PC-9 (cell line): ENCODE measurements around the gene TPI1. TPM values are rescaled to one million over a fixed set of nuclear protein-coding genes. Genes with fewer than 3 reads are reported as not detected.

Experiments used
- BruUV-seq: library from RNA; stranded (reverse); fragments of 400-500 nt; replicated peaks from 2 replicates; lab custom pipeline; 2021; lab: Mats Ljungman, UMichigan
- CTCF ChIA-PET: fragments of 300-600 bp; sonication (Branson Sonifier 250); formaldehyde crosslinking; loops from one replicate; lab custom pipeline; 2022; ENCODE audit warnings: antibody characterized with exemption; lab: Charles Lee
- POLR2A ChIA-PET: fragments of 300-600 bp; sonication (Branson Sonifier 250); formaldehyde crosslinking; loops from one replicate; lab custom pipeline; 2022; ENCODE audit warnings: antibody characterized with exemption; ENCODE audit not compliant: unreplicated experiment; lab: Charles Lee
- DNase-seq, 2 experiments: peaks; one replicate each; pipeline versions ENCODE4 v3.0.0 to v3.0.0-alpha.2; 2015 to 2022; ENCODE audit warnings: mixed read lengths in 1 of 2
- H2AFZ ChIP-seq: fragments of 200-600 bp; sonication (generic); 2 replicates; pipeline ENCODE4 v1.8.1; 2017; ENCODE audit warnings: antibody characterized with exemption
- H3F3A ChIP-seq: fragments of 200-600 bp; sonication (generic); 2 replicates; pipeline ENCODE4 v1.8.1; 2017; ENCODE audit warnings: antibody characterized with exemption, mild to moderate bottlenecking, low read depth; ENCODE audit not compliant: insufficient read depth
- H3K27ac ChIP-seq: fragments of 200-600 bp; sonication (generic); 2 replicates; pipeline ENCODE4 v1.6.1; 2016; ENCODE audit warnings: mixed run types
- H3K27me3 ChIP-seq: fragments of 200-600 bp; sonication (generic); 2 replicates; pipeline ENCODE4 v1.6.1; 2016; ENCODE audit warnings: low read depth, mixed run types; ENCODE audit not compliant: insufficient read depth
- H3K36me3 ChIP-seq: fragments of 200-600 bp; sonication (generic); 2 replicates; pipeline ENCODE4 v1.6.1; 2016; ENCODE audit warnings: low read depth, mixed run types
- H3K4me1 ChIP-seq: fragments of 200-600 bp; sonication (generic); replicated peaks from 2 replicates; pipeline ENCODE4 v1.6.1; 2016; ENCODE audit warnings: mixed run types; ENCODE audit not compliant: insufficient read depth
- H3K4me2 ChIP-seq: fragments of 200-600 bp; sonication (generic); 2 replicates; pipeline ENCODE4 v1.6.1; 2017; ENCODE audit warnings: mixed run types
- H3K4me3 ChIP-seq: fragments of 200-600 bp; sonication (generic); 2 replicates; pipeline ENCODE4 v1.6.1; 2016; ENCODE audit warnings: mixed run types
- H3K79me2 ChIP-seq: fragments of 200-600 bp; sonication (generic); 2 replicates; pipeline ENCODE4 v1.6.1; 2017; ENCODE audit warnings: low read depth, mixed run types
- H3K9me2 ChIP-seq: fragments of 200-600 bp; sonication (generic); 2 replicates; pipeline ENCODE4 v1.8.1; 2017; ENCODE audit warnings: mild to moderate bottlenecking; ENCODE audit not compliant: insufficient read depth
- H3K9me3 ChIP-seq: fragments of 200-600 bp; sonication (generic); 2 replicates; pipeline ENCODE4 v1.8.1; 2016; ENCODE audit warnings: low read depth; ENCODE audit not compliant: insufficient read depth
- H4K20me1 ChIP-seq: fragments of 200-600 bp; sonication (generic); 2 replicates; pipeline ENCODE4 v1.8.1; 2017; ENCODE audit not compliant: insufficient read depth
- EZH2 ChIP-seq: fragments of 200-600 bp; sonication (generic); IDR thresholded peaks from 2 replicates; pipeline ENCODE4 v1.8.0; 2017; ENCODE audit warnings: antibody characterized with exemption, low read depth
- intact Hi-C: fragments of 100-400 bp; cut with micrococcal nuclease; formaldehyde crosslinking; loops from one replicate; pipeline ENCODE4 v1.10.0; 2022; ENCODE audit not compliant: unreplicated experiment
- total RNA-seq: library from RNA; stranded (reverse); gene quantifications from 2 replicates; pipeline ENCODE4 v1.2.3, GENCODE V29; 2021
- TF ChIP-seq, protein P1 (sequence below): fragments of 200-600 bp; sonication (generic); conservative IDR thresholded peaks from 2 replicates; pipeline ENCODE4 v1.6.1; 2017; ENCODE audit warnings: mixed run types, antibody characterized with exemption, mild to moderate bottlenecking, moderate library complexity

Gene TPI1
- total RNA-seq, 1 experiment from 2014 or later, result 1,199 TPM

DNA sequence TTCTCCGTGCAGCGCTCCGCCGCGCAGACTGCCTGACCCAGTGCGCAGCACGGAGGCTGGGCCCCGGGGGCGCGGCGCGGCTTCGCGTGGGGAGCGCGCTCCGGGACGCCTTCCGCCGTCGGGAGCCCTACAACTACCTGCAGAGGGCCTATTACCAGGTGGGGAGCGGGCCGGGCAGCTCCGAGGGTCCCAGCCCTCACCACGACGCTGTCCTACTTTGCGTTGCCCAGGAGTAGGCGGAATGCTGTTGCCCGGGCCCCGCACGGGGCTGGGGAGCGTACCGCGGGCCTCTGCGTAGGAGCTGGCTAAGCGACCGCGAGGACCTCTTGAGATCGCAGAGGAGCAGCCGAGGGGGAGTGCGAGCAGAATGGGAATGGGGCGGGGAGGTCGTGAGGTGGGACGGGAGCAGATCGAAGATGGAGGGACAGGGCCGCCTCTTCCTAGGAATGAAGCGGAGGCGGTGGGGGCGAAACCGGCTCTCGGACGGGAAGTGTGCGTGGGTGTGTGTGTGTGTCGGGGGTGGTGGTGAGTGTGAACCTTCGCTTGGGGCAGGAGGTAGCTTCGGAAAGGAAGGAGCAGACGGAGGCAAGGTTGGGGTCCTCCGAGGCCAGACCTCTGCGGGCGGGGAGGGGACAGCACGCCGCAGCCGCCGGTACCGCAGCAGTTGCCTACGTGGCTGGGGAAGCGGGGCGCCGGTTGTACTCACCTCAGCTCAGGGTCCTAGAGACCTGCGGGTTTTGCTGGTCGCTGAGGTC, 38.4 kb upstream of the TPI1 start:
- peak overlapping the region; percentile 61 for H3K4me2 ChIP-seq
- intact Hi-C loops, result loop anchor here (5.0 kb wide), 2 partner anchors 142 to 262 kb away; partner anchors contain the start of genes NOP2 and ZNF384
- no peaks in the 10 kb centered on the region for H3K36me3 ChIP-seq
- TF ChIP-seq, protein P1, sequence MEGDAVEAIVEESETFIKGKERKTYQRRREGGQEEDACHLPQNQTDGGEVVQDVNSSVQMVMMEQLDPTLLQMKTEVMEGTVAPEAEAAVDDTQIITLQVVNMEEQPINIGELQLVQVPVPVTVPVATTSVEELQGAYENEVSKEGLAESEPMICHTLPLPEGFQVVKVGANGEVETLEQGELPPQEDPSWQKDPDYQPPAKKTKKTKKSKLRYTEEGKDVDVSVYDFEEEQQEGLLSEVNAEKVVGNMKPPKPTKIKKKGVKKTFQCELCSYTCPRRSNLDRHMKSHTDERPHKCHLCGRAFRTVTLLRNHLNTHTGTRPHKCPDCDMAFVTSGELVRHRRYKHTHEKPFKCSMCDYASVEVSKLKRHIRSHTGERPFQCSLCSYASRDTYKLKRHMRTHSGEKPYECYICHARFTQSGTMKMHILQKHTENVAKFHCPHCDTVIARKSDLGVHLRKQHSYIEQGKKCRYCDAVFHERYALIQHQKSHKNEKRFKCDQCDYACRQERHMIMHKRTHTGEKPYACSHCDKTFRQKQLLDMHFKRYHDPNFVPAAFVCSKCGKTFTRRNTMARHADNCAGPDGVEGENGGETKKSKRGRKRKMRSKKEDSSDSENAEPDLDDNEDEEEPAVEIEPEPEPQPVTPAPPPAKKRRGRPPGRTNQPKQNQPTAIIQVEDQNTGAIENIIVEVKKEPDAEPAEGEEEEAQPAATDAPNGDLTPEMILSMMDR, result no peak
- peak; percentile 99 for TF ChIP-seq EZH2
- no peaks in the 10 kb centered on the region for H3K4me1 ChIP-seq
- no peak overlapping the region; the same call in 1 of the 2 replicates for H2AFZ ChIP-seq
- CTCF ChIA-PET, result interaction anchor here (1.3 kb wide), 1 partner anchor 75 kb away, joined by 5 read pairs; no protein-coding TSS in a partner anchor
- peaks cover 88% of the 10 kb centered on the region for H3K27me3 ChIP-seq
- POLR2A ChIA-PET, result interaction anchor here (0.7 kb wide), 1 partner anchor 44 kb away, joined by 4 read pairs; no protein-coding TSS in a partner anchor
- no peaks in the 10 kb centered on the region for H3K9me3 ChIP-seq
- H3K27ac ChIP-seq, result no peak overlapping the region
- no peaks in the 10 kb centered on the region for H3K79me2 ChIP-seq
- H3F3A ChIP-seq, result no peaks in the 10 kb centered on the region; the same call in 1 of the 2 replicates
- H3K9me2 ChIP-seq, result no peaks in the 10 kb centered on the region
- BruUV-seq, result no TSS peak
- H3K4me3 ChIP-seq, result peak overlapping the region; percentile 13; the same call in 1 of the 2 replicates
- H4K20me1 ChIP-seq, result no peaks in the 10 kb centered on the region
- DNase-seq, result no peak

GRCh38 chr12:6829536-6830220, 37.7 kb upstream of the TPI1 start:
- TF ChIP-seq EZH2, result no peak; the same call in 1 of the 2 replicates
- no peaks in the 10 kb centered on the region for H3K4me1 ChIP-seq
- peak overlapping the region; percentile 61; the same call in 1 of the 2 replicates for H3K4me2 ChIP-seq
- H3K27ac ChIP-seq, result no peak overlapping the region
- POLR2A ChIA-PET, result interaction anchor here (0.7 kb wide), 1 partner anchor 44 kb away, joined by 4 read pairs; no protein-coding TSS in a partner anchor
- H3K36me3 ChIP-seq, result no peaks in the 10 kb centered on the region
- no peaks in the 10 kb centered on the region for H4K20me1 ChIP-seq
- H3F3A ChIP-seq, result no peaks in the 10 kb centered on the region; the same call in 1 of the 2 replicates
- no peak for DNase-seq
- peaks cover 80% of the 10 kb centered on the region for H3K27me3 ChIP-seq
- no peaks in the 10 kb centered on the region for H3K9me3 ChIP-seq
- no TSS peak for BruUV-seq
- H3K9me2 ChIP-seq, result no peaks in the 10 kb centered on the region
- no peaks in the 10 kb centered on the region for H3K79me2 ChIP-seq
- no peak overlapping the region for H3K4me3 ChIP-seq
- intact Hi-C loops, result loop anchor here (5.0 kb wide), 2 partner anchors 142 to 262 kb away; partner anchors contain the start of genes NOP2 and ZNF384
- CTCF ChIA-PET, result interaction anchor here (1.3 kb wide), 1 partner anchor 76 kb away, joined by 5 read pairs; no protein-coding TSS in a partner anchor
- H2AFZ ChIP-seq, result no peak overlapping the region

GRCh38 chr12:6830286-6830890, 36.9 kb upstream of the TPI1 start:
- ChIA-PET CTCF (interaction anchor here (0.6 kb wide), 1 partner anchor 63 kb away, joined by 3 read pairs; no protein-coding TSS in a partner anchor), POLR2A (interaction anchor here (0.6 kb wide), 1 partner anchor 21 kb away, joined by 4 read pairs; the partner anchor contains the start of gene CDCA3)
- Histone ChIP-seq H3K4me2 (no peak overlapping the region), H3K27ac (no peak overlapping the region), H3K9me2 (no peaks in the 10 kb centered on the region), H3K4me1 (no peaks in the 10 kb centered on the region), H3K36me3 (no peaks in the 10 kb centered on the region), H3K9me3 (no peaks in the 10 kb centered on the region), H3F3A (no peaks in the 10 kb centered on the region), H3K27me3 (peaks cover 73% of the 10 kb centered on the region), H4K20me1 (no peaks in the 10 kb centered on the region), H3K4me3 (no peak overlapping the region), H2AFZ (no peak overlapping the region), H3K79me2 (no peaks in the 10 kb centered on the region)
- no TSS peak for BruUV-seq
- TF ChIP-seq, protein P1, result no peak
- no peak for TF ChIP-seq EZH2
- DNase-seq, result no peak
- intact Hi-C loops, result no loop called here
